Fibroblast of lung (primary cell): Measurements from ENCODE around the gene PDHX. TPM values are rescaled to one million over a fixed set of nuclear protein-coding genes. Genes with fewer than 3 reads are reported as not detected.

Experiments
- DNase-seq, 2 donors: peaks; one replicate each; pipeline versions ENCODE4 v3.0.0 to v3.0.0-alpha.2; 2010; ENCODE audit warnings: low read depth in 2 of 2
- H2AFZ ChIP-seq: 2 replicates; pipeline ENCODE4 v1.5.1; 2012; ENCODE audit warnings: low read length, control low read depth, inconsistent platforms
- H3K27ac ChIP-seq: 2 replicates; pipeline ENCODE4 v1.5.1; 2011; ENCODE audit warnings: low read length, control low read depth; ENCODE audit not compliant: insufficient read depth
- H3K27me3 ChIP-seq: 2 replicates; pipeline ENCODE4 v1.5.1; 2011; ENCODE audit warnings: mild to moderate bottlenecking, low read length; ENCODE audit not compliant: control insufficient read depth, insufficient read depth
- H3K36me3 ChIP-seq: 2 replicates; pipeline ENCODE4 v1.5.1; 2011; ENCODE audit warnings: low read length; ENCODE audit not compliant: control insufficient read depth, insufficient read depth
- H3K4me1 ChIP-seq: 2 replicates; pipeline ENCODE4 v1.5.1; 2011; ENCODE audit warnings: low read length; ENCODE audit not compliant: control insufficient read depth, insufficient read depth; ENCODE audit errors: extremely low read depth
- H3K4me2 ChIP-seq: 2 replicates; pipeline ENCODE4 v1.5.1; 2011; ENCODE audit warnings: low read length, control low read depth; ENCODE audit not compliant: insufficient read depth; ENCODE audit errors: extremely low read depth
- H3K4me3 ChIP-seq, 4 experiments: fragments of 200-600 bp in 1 of 4; sonication (generic) in 1 of 4; replicated peaks in 1 of 4; 2 replicates each; pipeline ENCODE4 v1.5.1; 2011 to 2016; ENCODE audit warnings: low read length in 4 of 4, low read depth in 3 of 4, mild to moderate bottlenecking in 3 of 4, control low read depth in 2 of 4, inconsistent platforms in 1 of 4, mixed read lengths in 1 of 4; ENCODE audit not compliant: insufficient read depth in 1 of 4; ENCODE audit errors: control extremely low read depth in 1 of 4
- H3K79me2 ChIP-seq: 2 replicates; pipeline ENCODE4 v1.5.1; 2012; ENCODE audit warnings: mild to moderate bottlenecking, low read length, inconsistent platforms; ENCODE audit not compliant: control insufficient read depth, insufficient read depth
- H3K9ac ChIP-seq: 2 replicates; pipeline ENCODE4 v1.5.1; 2011; ENCODE audit warnings: mild to moderate bottlenecking, low read length, control low read depth; ENCODE audit not compliant: insufficient read depth
- H3K9me3 ChIP-seq: 2 replicates; pipeline ENCODE4 v1.5.1; 2012; ENCODE audit warnings: low read depth, low read length; ENCODE audit not compliant: control insufficient read depth, insufficient read depth
- H4K20me1 ChIP-seq: 2 replicates; pipeline ENCODE4 v1.5.1; 2011; ENCODE audit warnings: low read length; ENCODE audit not compliant: control insufficient read depth, insufficient read depth; ENCODE audit errors: extremely low read depth
- CTCF ChIP-seq, 2 donors: IDR thresholded peaks in 1 of 2; conservative IDR thresholded peaks in 1 of 2; 1 replicate in 1 of 2; 2 replicates in 1 of 2; pipeline ENCODE4 v1.5.1; 2011 to 2012; ENCODE audit warnings: low read length in 2 of 2, control low read depth in 1 of 2, inconsistent platforms in 1 of 2, low read depth in 1 of 2, mild to moderate bottlenecking in 1 of 2
- EZH2 ChIP-seq: IDR thresholded peaks from 2 replicates; pipeline ENCODE4 v1.5.1; 2012; ENCODE audit warnings: low read length, control low read depth, mild to moderate bottlenecking; ENCODE audit errors: missing control alignments
- polyA plus RNA-seq, 2 donors: library from polyadenylated mRNA; depleted of rRNA in 1 of 2; stranded (reverse) in 1 of 2; unstranded in 1 of 2; fragments of >200 nt; gene quantifications; 2 replicates each; pipeline ENCODE4 v1.2.1, GENCODE V29; 2011 to 2012; ENCODE audit warnings: missing spikeins in 1 of 2
- total RNA-seq: library from RNA; depleted of rRNA; stranded (reverse); fragments of >200 nt; gene quantifications from 2 replicates; pipeline ENCODE4 v1.2.1, GENCODE V29; 2014

The PDHX gene
- total and polyA plus RNA-seq, 2 donors (not counting 1 experiment from before 2014, with no cell fraction given), result 29.6 to 36.5 TPM

GRCh38 chr11:34970480-34970879 is 54.1 kb downstream of the PDHX start:
- Histone ChIP-seq H4K20me1 (no peaks in the 10 kb centered on the region), H3K27me3 (no peaks in the 10 kb centered on the region), H3K36me3 (peaks cover 4% of the 10 kb centered on the region), H3K4me1 (peaks cover 6% of the 10 kb centered on the region), H3K4me2 (no peak overlapping the region), H3K4me3 (no peak overlapping the region), H3K9me3 (no peaks in the 10 kb centered on the region), H3K79me2 (peaks cover 9% of the 10 kb centered on the region), H2AFZ (no peak overlapping the region), H3K27ac (no peak overlapping the region), H3K9ac (no peak overlapping the region)
- no peak for DNase-seq
- TF ChIP-seq EZH2, result no peak
- TF ChIP-seq CTCF (conservative IDR thresholded peaks at IDR 0.05 in 1 of 2, IDR thresholded peaks at IDR 0.05 in 1 of 2; ENCODE audit: low read depth in 1 of 2, low read length in 2 of 2), result no peak

- peaks cover 9% of the 10 kb centered on the region for H3K79me2 ChIP-seq
Observed at GRCh38 chr11:34971928-34972327, 55.5 kb downstream of the PDHX start.

GRCh38 chr11:34972366-34972765 is 55.9 kb downstream of the PDHX start:
- no peaks in the 10 kb centered on the region for H3K27me3 ChIP-seq
- H3K36me3 ChIP-seq, result peaks cover 4% of the 10 kb centered on the region
- H3K79me2 ChIP-seq, result peaks cover 9% of the 10 kb centered on the region
- no peak overlapping the region for H3K27ac ChIP-seq
- H2AFZ ChIP-seq, result no peak overlapping the region
- H4K20me1 ChIP-seq, result no peaks in the 10 kb centered on the region
- H3K4me2 ChIP-seq, result no peak overlapping the region
- H3K4me1 ChIP-seq, result peaks cover 18% of the 10 kb centered on the region
- H3K9me3 ChIP-seq, result no peaks in the 10 kb centered on the region
- no peak overlapping the region for H3K9ac ChIP-seq
- DNase-seq, result no peak
- TF ChIP-seq CTCF (conservative IDR thresholded peaks at IDR 0.05 in 1 of 2, IDR thresholded peaks at IDR 0.05 in 1 of 2; ENCODE audit: low read depth in 1 of 2, low read length in 2 of 2) (no peak), EZH2 (no peak)
- H3K4me3 ChIP-seq, result no peak overlapping the region

More at GRCh38 chr11:34971928-34972327, 55.5 kb downstream of the PDHX start:
- H3K27ac ChIP-seq, result no peak overlapping the region
- H3K4me2 ChIP-seq, result no peak overlapping the region
- TF ChIP-seq EZH2 (no peak), CTCF (conservative IDR thresholded peaks at IDR 0.05 in 1 of 2, IDR thresholded peaks at IDR 0.05 in 1 of 2; ENCODE audit: low read depth in 1 of 2, low read length in 2 of 2) (no peak)
- H3K4me3 ChIP-seq, result no peak overlapping the region
- no peak overlapping the region for H3K9ac ChIP-seq
- peaks cover 18% of the 10 kb centered on the region for H3K4me1 ChIP-seq
- no peaks in the 10 kb centered on the region for H3K9me3 ChIP-seq
- peaks cover 4% of the 10 kb centered on the region for H3K36me3 ChIP-seq
- no peaks in the 10 kb centered on the region for H3K27me3 ChIP-seq
- no peak for DNase-seq
- no peaks in the 10 kb centered on the region for H4K20me1 ChIP-seq
- H2AFZ ChIP-seq, result no peak overlapping the region
